Hindlimb muscle (tissue), 1 donor: ENCODE measurements around the gene KIAA0513. TPM values are rescaled to one million over a fixed set of nuclear protein-coding genes. Genes with fewer than 3 reads are reported as not detected.
"Not testable (repeated sequence)": the region's sequence is repeated elsewhere in the genome, so short reads cannot be mapped to it uniquely, and the experiment has no call there.

Experiments
- DNase-seq: peaks from one replicate; pipeline ENCODE4 v3.0.0-alpha.2; 2013
- polyA plus RNA-seq: library from polyadenylated mRNA; unstranded; fragments of 120-200 nt; gene quantifications from one replicate; pipeline ENCODE4 v1.2.1, GENCODE V29; 2013; ENCODE audit not compliant: insufficient read length

KIAA0513 gene
- polyA plus RNA-seq, 1 donor: 1.6 TPM

DNA sequence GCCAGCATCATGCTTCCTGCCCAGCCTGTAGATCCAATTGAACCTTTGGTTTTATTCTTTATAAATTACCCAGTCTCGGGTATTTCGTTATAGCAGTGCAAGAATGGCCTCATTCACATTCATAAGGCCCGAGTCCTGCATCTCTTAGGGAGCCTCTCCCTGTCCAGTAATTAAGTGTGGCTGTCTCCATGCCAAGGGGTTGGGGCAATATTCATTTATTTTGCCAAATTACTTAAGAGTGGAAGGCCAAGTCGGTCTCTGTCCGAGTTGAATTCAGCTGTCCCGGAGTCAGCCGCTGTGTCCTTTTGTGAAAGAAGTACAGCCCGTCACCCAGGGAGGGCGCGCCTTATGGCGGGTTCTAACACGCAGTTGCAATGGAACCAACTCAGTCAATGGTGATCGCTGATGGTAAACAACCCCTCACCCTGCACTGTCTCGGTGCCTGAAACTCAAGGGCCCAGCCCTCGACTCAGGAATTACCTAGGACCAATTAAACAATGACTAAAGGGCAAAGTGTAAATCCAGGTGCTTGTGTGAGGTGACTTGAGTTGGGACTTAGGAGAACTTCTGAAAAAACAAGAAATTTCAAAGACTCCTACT, 22.2 kb downstream of the KIAA0513 start:
- DNase-seq: no peak

DNA sequence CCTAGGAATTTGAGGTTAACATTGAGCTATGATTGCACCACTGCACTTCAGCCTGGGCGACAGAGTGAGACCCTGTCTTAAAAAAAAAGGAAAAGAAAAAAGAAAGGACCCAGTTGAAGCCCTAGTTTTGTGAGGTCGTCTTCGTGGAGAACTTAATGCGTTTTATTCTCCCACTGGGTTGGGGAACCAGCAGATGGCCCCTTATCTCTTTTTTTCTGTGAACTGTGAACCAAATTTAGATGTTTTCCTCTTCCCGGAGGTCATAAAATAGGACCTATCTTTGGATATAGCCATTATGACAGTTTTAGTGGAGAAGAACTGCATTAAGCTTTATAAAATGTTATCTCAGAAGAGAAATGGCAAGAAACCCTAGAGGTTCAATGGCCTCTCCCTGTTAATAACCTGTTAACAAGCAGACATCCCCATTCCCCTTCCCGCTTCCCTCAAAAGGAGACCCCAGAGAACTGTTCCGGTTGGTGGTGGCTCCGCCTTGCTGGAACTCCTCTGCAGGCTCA, 23.5 kb downstream of the KIAA0513 start:
- DNase-seq: no peak

DNA sequence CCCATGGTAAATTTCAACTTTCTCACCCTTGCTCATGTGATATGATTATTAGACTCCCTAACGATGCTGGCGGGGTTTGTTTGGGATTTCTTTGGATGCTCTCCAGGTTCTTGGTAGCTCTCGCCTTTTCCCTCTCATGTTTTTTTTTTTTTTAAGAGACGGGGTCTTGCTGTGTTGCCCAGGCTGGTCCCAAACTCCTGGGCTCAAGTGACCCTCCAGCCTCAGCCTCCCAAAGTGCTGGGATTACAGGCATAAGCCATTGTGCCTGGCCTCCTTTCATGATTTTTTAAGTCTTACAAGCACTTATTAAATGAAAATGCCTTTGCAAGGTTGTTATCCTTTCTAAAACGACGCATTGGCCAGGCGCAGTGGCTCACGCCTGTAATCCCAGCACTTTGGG, 24.1 kb downstream of the KIAA0513 start:
- DNase-seq: no peak

DNA sequence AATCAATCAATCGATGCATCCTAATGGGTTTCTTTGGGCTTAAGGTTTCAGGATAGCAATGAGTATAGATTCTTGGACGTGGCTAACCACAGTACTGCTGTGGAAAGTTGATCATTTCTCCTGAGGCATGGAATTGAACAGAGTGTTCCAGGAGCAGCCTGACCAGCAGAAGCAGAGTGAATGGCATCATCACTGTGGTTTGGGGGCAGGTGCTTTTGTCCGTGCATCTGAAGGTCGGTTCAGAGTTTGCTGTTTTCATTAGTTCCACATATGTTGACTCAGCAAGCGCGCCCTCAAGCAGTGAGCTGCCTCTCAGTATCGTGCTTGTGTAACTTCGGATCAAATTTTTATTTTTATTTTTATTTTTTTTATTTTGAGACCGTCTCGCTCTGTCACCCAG, 24.9 kb downstream of the KIAA0513 start:
- DNase-seq: no peak

DNA sequence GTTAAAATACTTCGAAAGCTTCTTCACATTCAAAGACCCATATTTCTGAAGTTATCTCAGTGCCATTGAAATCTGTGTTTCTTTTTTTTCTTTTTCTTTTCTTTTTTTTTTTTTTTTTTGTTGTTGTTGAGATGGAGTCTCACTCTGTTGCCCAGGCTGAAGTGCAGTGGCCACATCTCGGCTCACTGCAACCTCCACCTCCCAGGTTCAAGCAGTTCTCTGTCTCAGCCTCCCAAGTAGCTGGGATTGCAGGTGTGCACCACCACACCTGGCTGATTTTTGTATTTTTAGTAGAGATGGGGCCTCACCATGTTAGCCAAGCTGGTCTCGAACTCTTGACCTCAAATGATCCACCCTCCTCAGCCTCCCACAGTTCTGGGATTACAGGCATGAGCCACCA, 26.7 kb downstream of the KIAA0513 start:
- DNase-seq: not testable (repeated sequence)

DNA sequence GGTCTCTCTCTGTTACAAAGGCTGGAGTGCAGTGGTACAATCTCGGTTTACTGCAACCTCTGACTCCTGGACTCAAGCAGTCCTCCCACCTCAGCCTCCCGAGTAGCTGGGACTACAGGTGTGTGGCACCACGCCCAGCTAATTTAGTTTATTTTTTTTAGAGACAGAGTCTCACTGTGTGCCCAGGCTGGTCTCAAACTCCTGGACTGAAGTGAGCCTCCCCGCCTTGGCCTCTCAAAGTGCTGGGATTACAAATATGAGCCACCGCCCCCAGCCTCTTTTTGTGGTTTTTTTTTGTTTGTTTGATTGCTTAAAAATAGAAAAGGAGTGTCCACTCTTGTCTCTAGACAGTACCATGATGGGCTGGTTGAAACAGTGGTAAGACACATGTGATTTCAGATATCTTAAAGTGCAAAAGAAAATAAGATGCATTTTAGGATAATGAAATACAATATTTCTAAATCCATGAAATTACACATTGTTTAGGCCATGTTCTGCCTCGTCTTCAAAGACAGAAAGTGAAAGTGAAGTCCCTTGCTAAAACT, 27.4 kb downstream of the KIAA0513 start:
- no peak for DNase-seq

DNA sequence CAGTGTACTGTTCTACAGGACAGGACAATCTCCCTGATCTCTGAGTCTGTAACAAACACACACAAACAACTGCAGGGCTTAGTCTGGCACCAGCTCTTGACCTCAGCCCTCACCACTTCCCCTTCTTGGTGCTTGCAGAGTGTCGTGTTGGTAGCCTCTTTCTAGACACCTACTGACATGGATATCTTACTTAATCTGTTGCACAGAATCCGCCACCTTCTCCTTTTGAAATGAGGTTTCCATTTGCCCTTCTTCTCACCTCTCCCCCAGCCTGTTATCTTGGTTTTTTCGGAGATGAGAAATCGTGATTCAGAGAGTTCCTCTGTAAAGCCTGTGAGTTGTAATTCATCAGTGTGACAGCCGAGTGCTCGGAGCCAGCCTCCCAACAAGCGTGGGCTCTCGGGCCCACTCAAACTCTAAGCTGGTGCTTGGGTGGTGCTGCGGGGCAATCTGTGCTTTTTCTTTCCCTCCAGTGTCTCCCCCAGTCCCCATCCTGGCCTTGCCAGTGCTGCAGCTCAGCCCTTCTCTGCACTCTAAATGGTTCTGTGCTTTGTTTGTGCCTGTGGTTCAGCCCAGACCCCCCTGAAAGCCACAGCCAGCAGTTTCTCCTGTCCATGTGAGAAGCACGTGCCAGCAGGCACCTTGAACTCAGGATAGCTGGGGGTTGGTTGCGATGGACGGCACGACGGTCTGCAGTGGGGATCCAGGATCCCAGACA, 28.1 kb downstream of the KIAA0513 start:
- DNase-seq: no peak

DNA sequence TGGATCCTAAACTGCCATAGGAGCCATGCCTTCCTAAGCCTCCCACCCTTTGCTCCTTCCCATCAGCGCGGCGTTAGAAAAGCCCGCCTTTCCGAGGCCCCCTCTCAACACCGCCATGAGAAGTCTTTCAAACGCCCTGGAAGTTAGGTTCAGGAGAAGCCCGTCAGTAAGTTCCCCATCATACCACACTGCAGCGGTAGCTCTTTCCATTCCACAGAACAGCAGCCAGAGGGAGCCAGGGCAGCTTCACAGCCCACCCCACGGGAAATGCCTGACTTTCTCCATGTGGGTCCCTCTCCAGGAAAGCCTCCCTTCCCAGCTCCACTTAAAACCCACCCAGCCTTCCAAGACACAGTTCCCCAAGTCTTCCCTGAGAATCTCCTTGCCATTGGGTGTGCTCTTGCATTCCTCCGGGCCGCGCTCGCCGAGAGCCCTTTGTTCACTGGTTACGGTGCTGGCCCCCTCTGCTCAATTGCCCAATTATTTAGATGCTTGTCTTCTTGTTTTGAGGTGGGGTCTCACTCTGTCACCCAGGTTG, 28.7 kb downstream of the KIAA0513 start:
- DNase-seq: no peak

DNA sequence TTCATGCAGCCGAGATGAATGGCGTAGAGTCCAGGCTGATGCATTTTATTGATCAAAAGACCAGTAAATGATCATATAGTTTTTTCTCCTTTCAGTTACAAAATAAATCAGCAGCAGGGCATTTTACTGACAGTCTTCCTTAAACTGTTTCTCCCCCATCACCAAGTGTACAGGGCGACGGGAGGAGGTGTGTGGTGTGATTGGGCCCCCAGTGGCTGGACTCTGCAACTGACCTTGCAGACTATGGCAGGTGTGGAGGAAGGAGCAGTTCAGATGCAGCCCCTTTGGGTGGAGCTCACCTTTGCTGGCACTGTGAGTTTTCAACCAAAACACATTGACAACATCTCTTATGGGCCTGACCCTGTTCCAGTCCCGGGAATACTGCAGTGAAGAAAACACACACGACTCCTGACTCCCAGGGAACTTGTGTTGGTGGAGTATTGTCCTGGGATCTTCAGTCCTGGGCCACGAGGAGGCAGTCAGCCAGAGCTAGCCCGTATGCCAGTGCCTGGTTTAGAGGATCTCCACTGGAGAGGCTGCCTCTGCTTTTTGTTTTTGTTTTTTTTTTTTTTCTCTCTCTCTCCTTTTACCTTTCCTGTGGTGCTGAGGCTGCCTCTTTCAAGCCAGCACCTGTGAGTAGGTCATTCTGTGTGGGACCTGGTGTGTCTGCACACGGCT, 29.8 kb downstream of the KIAA0513 start:
- DNase-seq: no peak

DNA sequence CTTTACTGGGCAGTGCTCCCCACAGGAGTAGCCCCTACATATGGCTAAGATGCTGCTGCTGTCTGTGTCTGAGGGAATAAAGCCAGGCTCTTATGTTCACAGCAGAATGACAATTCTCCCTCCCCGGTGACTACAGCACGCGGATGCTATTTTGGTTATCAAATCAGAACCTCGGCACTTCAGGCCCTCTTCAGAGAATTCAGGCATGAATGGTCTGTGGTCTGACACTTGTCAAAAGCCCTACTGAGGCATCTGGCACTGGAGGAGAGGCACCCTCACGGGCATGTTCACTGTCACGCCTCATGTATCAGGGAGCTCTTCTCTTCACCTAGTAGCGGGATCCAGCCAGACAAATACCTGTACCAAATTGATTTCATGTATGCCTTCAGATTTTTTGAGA, 30.4 kb downstream of the KIAA0513 start:
- DNase-seq: no peak

DNA sequence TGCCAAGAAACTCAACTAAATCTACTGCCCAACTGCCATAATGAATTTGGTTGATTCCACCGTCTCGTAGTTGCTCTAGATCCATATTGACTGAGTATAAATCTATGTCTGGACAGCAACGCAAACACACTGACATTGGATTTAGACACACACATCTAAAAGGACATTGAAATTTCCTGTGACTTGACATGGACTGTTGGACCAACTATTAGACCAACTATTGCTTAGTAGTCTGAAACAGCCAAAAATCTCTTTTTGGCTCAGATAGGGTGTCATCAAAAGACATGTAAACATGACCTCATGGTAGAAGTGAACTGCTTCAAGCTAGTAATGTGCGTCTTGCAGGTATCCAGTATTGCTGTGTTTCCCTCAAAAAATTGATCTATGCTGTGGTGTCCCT, 31.3 kb downstream of the KIAA0513 start:
- DNase-seq: no peak

DNA sequence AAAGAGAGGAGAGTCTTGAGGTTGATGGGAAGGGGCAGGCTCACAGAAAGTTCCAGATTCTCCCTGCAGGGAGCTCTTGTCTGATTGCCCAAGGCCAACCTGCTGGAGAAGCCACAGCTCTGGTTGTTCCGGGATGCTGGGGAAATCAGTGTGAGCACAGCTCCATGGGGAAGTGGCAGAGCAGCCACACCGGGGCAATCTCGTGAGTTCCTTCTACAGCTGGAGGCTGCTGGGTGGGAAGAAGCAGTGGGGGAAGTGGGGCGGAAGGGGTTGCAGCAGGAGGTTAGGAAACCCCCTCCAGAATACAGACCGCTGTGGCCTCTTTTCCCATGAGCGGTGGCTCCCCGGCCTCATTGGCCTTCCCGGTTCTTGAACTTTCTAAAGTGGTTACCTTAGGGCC, 34.0 kb downstream of the KIAA0513 start:
- no peak for DNase-seq

DNA sequence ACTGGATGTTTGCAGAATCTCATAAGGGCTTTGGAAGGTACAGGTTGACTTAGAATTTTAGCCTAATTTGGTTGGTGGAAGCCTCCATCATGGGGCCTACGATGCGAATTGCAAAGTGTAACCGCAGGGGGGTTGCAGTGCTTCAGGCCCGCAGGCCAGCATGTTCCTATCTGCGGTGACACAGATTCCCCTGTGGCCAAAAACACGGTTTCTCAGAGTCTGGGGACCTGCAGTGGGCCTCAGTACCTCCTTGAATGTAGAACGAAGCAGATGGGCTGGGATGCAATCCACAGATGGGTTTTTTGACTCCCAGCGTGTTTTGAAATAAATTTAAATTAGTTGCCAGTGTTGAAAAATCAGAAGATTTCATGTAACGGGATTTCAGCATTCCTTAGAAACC, 34.7 kb downstream of the KIAA0513 start:
- DNase-seq: no peak

DNA sequence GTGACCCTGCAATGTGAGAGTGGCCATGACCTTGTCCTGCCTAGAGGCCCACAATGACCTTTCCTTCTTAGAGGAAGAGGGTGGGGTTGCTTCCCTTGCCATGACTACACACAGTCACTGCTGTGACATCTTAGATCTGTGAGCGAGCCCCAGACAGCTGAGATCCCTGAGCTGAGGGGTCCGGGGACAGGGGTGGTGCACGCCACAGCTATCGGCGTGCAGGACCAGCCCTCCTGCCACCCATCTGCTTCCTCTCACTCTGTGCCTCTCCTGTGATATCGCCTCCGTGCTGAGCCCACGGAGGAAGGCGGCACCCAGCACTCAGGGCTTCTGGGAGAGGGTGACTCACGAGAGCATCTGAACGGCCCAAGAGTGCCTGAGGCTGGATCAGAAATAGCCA, 35.2 kb downstream of the KIAA0513 start:
- DNase-seq: no peak

DNA sequence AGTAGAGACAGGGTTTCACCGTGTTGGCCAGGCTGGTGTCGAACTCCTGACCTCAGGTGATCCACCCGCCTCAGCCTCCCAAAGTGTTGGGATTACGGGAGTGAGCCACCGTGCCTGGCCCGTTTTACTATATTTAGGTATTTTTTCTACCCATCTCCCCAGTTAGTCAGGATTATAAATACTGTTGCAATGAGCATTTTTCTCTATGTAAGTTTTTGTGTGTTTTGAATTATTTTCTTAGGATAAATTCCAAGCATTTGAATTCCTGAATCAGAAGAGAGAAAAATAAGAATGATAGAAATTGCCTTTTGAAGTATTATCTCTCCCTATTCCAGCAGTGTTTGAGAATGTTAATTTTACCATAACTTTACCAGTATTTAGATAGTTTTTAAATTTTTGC, 36.6 kb downstream of the KIAA0513 start:
- DNase-seq: no peak

DNA sequence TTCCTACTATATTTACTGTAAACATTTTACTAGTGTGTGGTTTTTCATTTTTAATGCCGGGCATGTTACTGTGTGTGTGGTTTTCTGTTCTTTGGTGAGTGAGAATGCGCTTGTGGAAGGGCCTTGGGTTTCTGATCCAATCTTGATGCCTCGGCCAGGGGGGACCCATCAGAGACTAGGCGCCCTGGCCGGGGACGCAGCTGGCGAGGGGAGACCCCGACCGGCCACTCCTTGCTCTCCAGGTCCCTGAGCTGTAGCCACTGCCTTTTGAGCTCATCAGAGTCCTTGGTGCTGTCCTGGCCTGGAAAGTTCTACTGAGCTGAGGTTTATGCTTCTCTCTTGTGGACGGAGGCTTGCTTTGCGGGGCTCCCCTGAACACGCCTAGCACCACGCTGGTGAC, 37.5 kb downstream of the KIAA0513 start:
- no peak for DNase-seq

DNA sequence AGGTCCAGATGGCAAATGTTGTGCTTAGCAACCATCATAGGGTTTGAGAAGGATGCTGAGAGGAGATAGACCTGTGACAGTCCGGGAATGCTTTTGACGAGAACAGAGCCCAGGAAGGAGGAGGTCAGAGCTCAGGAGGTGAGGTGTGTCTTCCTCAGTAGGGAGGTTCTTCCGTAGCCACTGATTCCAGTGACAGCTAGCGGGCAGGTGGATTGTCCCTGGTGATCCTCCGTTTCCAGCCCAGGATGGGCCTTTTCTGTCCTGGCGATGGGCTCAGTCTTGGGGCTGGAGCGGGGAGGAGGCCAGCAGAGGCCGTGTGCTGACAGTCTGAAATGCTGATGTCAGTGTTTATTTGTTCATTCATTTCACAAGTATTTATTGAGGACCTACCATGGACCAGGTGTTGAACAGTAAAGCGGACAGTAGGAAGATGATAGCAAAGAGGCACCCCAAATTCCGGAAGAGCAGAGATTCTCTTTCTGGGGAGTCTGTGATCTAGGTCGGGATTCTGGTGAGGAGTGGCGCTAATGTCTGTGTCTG, 38.8 kb downstream of the KIAA0513 start:
- DNase-seq: no peak

DNA sequence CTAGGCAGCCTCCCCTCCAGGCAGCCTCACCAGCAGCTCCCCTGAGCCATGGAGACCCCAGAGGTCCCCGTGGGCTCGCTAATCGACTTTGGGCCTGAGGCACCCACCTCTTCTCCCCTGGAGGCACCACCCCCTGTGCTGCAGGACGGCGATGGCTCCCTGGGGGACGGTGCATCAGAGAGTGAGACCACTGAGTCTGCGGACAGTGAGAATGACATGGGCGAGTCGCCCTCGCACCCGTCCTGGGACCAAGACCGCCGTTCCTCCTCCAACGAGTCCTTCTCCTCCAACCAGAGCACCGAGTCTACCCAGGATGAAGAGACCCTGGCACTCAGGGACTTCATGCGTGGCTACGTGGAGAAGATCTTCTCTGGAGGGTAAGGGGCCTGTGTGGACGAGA, 39.4 kb downstream of the KIAA0513 start:
- no peak for DNase-seq

DNA sequence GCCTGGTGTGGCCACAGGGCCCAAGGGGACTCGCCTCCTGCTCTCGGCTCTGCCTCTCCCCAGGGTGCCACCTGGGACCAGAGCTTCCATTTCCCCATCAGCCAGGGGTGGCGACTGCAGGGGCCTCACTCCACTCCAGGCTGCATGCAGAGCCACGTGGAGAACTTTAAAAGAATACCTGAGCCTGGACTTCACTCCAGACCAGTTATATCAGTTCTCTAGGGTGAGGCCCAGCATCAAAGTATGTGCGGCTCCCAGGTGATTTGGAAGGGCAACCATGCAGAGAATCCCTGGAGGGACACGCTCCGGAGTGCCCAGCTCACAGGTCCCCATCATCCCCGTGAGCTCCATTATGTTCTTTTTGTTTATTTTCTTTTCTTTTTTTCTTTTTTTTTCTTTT, 39.8 kb downstream of the KIAA0513 start:
- no peak for DNase-seq

DNA sequence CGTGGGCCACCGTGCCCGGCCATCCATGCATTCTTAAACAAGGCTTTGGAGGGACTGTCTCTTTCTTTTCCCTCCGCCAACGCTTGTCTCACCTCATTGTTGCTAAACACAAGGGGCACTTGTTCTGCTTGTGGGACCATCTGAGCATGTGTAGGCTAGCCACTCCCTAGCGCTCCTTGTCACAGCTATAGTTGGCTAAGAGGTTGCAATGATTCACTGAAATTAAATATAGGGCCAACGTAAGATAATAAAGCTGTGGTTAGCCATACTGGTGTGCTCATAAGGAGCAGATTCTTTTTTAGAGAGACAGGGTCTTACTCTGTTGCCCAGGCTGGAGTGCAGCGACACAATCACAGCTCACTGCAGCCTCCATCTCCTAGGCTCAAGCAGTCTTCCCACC, 41.2 kb downstream of the KIAA0513 start:
- DNase-seq: no peak

DNA sequence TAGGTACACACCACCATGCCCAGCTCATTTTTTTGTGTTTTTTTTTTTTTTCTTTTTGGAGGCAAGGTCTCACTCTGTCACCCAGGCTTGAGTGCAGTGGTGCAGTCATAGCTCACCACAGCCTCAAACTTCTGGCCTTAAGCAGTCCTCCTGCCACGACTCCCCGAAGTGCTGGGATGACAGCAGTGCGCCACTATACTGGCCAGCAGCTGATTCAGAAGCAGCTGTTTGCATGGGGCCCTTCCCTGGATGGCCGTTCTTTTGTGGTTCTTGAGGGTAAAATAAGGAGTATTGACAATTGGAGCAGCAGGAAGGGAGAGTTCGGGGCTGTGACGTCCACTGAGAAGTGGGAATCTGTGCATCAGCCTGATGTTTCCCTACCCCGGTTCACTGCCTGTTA, 41.6 kb downstream of the KIAA0513 start:
- DNase-seq: no peak

DNA sequence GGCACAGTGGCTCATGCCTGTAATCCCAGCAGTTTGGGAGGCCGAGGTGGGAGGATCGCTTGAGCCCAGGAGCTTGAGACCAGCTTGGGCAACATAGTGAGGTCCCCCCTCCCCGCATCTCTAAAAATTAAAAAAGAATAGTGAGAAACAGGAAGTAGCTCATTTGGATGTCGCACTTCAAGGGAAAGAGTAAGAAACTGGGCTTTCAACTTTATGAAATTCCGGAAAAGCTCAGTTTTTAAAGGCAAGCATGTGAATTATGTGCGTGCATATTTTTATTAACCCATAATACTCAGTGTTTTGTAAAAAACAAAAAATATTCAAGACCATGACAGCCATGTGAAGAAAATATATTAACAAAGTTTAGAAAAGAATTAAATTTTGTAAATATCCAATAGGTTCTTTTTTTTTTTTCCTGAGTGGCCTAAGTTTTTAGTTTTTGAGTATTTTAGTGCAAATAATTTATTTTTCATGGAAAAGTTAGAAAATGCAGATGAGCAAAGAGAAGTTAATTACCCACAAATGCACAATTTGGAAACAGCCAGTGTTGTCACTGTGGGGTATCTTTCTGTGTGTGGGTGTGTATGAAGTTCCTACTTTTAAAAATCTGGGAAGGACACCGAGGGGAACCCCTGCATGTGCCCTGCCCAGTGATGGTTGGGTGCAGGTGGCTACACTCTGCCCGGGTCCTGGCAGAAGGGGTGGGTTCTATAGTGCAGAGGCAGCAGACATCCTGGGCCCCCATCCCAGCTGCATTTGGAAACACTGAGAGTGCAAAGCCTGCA, 44.7 kb downstream of the KIAA0513 start:
- DNase-seq: no peak
